GM12874 (cell line): ENCODE data around the gene MKRN2.

Experiments used
- TF ChIP-seq, protein P1 (sequence below): IDR thresholded peaks from 2 replicates; pipeline ENCODE4 v1.5.1; 2011; ENCODE audit warnings: low read depth, mild to moderate bottlenecking, control low read depth, low read length, moderate library complexity; ENCODE audit not compliant: insufficient read depth

MKRN2 gene

DNA sequence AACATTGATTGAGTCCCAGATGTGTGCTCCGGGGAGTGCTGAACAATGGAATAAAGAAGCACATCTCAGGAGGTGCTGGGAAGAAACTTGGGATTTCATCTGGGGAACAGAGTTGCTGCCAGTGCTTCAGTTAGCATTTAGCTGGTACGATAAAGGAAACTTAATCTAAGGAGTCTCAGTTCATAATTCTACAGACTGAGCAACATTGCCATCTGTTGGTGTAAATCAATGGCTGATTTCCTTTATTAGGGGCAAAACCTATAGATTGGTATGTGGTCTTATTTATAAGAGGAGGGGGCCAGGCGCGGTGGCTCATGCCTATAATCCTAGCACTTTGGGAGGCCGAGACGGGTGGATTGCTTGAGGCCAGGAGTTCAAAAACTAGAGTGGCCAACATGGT is 20.5 kb upstream of the MKRN2 start:
- TF ChIP-seq, protein P1, sequence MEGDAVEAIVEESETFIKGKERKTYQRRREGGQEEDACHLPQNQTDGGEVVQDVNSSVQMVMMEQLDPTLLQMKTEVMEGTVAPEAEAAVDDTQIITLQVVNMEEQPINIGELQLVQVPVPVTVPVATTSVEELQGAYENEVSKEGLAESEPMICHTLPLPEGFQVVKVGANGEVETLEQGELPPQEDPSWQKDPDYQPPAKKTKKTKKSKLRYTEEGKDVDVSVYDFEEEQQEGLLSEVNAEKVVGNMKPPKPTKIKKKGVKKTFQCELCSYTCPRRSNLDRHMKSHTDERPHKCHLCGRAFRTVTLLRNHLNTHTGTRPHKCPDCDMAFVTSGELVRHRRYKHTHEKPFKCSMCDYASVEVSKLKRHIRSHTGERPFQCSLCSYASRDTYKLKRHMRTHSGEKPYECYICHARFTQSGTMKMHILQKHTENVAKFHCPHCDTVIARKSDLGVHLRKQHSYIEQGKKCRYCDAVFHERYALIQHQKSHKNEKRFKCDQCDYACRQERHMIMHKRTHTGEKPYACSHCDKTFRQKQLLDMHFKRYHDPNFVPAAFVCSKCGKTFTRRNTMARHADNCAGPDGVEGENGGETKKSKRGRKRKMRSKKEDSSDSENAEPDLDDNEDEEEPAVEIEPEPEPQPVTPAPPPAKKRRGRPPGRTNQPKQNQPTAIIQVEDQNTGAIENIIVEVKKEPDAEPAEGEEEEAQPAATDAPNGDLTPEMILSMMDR = no peak

DNA sequence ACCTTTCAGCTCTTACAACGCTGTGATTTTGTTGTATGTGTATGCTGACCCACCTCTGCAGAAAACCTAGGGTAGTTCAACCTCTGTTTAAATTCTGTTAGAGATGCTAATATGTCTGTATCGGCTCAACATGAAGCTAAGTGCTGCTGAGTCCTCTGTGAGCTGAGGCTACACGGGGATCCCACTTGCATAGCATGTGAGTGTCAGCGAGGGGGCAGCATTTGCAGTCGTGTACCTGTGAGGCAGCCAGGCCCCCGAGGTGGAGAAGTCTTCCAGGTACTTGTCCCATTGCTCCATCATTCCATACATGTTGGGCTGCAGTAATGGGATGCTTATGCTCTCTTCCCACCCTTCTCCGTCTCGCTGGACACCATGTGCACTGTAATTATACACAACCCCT is 15.3 kb upstream of the MKRN2 start:
- TF ChIP-seq, protein P1 = no peak

DNA sequence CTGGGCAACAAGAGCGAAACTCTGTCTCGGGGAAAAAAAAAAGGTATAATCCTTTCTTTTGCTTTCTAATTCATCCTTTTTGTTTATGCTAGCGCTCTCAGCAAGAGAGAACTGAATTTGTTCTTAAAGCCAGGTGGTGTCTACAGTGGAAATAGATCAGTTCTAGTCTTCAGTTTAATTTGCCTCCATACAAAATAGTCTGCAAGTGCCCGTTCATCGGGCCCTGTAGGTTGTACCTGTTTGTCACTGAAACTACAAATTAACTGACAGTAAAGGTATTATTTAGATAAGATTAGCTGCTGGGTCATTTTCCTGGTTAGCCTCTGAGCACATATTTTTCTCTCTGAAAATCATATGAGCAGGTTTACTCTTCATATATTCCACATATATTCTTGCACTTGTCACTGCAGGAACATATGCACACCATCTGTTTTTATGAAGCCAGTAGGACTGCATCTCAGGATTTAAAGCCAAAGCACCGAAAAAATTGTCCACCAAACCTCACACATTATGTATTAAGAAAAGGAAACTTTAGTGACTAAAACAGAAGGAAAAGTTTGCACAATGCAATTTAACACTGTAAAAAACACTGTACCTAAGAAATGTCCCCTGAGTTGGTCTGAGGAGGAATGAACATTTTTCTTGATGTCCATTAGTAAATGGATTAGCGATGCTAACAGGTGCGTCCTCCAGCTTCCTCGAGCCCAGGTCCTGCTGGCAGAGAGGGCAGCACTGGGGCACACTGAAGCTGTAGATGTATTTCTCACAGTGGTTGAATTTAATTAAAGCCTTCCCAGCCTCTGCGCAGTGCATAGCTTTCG is 12.0 kb upstream of the MKRN2 start:
- TF ChIP-seq, protein P1 = no peak

DNA sequence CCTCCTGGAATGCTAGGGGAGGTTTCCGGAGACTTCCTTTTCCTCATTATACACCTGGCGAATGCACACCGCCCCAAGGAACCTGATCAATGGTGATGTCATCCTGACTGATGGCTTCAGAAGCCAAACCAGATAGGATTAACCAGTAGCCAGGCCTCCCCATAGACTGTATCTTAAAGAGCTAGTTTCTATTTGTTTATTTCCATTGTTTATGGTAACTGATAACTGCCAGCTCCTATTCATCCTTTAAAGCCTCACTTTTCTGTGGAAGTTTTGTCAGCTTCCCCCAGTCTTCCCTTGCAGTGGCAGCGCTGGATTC is 11.5 kb upstream of the MKRN2 start, which contains the start of gene MKRN2OS:
TSS of gene MKRN2OS (minus strand) at position 27 of the 319 bp plus-strand sequence. CDS start 35 bp downstream, outside the sequence.
- TF ChIP-seq, protein P1 = no peak

DNA sequence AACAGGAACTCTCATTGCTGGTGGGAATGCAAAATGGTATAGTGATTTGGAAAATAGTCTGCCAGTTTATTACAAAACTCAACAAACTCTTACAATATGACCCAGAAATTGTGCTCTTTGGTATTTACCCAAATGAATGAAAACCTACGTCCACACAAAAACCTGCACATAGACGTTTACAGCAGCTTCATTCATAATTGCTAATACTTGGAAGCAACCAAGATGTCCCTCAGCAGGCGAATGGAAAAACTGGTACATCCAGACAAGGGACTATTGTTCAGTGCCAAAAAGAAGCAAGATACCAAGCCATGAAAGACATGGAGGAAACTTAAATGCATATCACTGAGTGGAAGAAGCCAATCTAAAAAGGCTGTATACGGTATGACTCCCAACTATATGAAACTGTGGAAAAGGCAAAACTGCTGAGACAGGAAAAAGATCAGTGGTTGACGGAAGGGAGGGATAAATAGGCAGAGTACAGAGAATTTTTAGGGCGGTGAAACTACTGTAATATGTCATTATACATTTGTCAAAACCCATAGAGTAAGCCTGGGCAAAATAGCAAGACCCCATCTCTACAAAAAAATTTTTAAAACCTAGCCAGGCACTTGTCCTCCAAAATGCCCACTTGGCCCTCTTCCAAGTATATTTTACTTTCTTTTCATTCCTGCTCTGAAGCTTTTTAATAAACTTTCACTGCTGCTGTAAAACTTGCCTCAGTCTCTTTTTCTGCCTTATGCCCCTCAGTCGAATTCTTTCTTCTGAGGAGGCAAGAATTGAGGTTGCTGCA is 6.7 kb upstream of the MKRN2 start:
- TF ChIP-seq, protein P1 = no peak

DNA sequence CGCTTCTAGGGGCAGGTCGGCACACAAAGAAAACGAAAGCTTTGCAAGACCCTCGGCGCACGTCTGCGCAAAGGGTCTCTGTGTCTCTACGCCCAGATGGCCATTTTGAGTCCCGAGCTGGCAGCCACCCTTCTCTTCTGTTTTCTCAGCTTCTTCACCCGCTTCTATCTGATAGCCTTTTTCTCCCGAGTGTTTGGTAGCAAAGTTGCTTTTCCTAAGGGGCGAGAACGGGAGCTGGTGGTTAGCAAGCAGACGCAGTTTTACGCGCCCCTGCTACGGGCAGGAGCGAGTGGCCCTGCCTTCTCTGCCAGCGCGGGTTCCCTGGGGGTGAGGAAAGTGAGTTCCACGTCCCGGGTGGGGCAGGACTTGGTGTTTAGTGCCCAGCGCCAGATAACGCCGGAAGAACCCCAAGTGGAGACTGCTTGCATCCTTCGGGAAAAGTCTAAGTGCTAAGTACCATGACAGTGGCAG is 2.9 kb upstream of the MKRN2 start:
- TF ChIP-seq, protein P1 = no peak

DNA sequence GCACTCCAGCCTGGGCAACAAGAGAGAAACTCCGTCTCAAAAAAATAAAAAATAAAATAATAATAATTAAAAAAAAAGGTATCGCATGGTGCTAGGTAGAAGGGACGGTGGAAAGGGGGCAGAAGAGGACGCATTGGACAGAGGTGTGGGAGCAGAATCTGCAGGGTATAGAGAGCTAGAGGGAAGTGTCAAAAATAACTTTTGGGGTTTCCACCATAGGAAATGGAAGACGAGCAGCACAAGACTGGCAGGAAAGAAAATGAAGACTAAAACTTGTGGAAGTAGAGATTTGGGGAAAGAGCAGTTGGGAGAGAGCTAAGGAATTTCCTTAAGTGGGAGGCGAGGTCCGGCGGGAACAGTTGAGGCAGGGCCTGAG is 585 bp upstream of the MKRN2 start:
- TF ChIP-seq, protein P1 = no peak
